ENCODE data around the gene C1orf232. TPM values are rescaled to one million over a fixed set of nuclear protein-coding genes. Genes with fewer than 3 reads are reported as not detected.

C1orf232 gene
- under 1 TPM in 1 of 4 donors, not detected in 3; 0.56 TPM for polyA plus RNA-seq (ENCODE audit: insufficient read length in 4 of 4)

- no peak for DNase-seq (ENCODE audit: low read depth in 4 of 4, low spot score in 3 of 4)
These were observed at the start of gene C1orf232 for GRCh38 chr1:26168410-26169197. TSS of gene C1orf232 (minus strand) at chr1:26168963. CDS start at chr1:26168499, 464 bp downstream.

- no peak for DNase-seq (ENCODE audit: low read depth in 4 of 4, low spot score in 3 of 4)
These were observed 46.5 kb upstream of the C1orf232 start for GRCh38 chr1:26215246-26215645.

- no peak for DNase-seq (ENCODE audit: low read depth in 4 of 4, low spot score in 3 of 4)
These were observed 44.7 kb upstream of the C1orf232 start for GRCh38 chr1:26213335-26213905.

GRCh38 chr1:26212726-26213125 lies 44.0 kb upstream of the C1orf232 start:
- no peak for DNase-seq (ENCODE audit: low read depth in 4 of 4, low spot score in 3 of 4)

GRCh38 chr1:26210147-26210870 lies 41.5 kb upstream of the C1orf232 start:
- no peak for DNase-seq (ENCODE audit: low read depth in 4 of 4, low spot score in 3 of 4)

- no peak for DNase-seq (ENCODE audit: low read depth in 4 of 4, low spot score in 3 of 4)
These were observed 35.0 kb upstream of the C1orf232 start for GRCh38 chr1:26203642-26204318.

- no peak for DNase-seq (ENCODE audit: low read depth in 4 of 4, low spot score in 3 of 4)
These were observed 31.6 kb upstream of the C1orf232 start for GRCh38 chr1:26200413-26200812.

- no peak for DNase-seq (ENCODE audit: low read depth in 4 of 4, low spot score in 3 of 4)
These were observed 29.1 kb upstream of the C1orf232 start for GRCh38 chr1:26197813-26198212.

GRCh38 chr1:26197301-26197700 lies 28.5 kb upstream of the C1orf232 start:
- DNase-seq (ENCODE audit: low read depth in 4 of 4, low spot score in 3 of 4), result no peak

GRCh38 chr1:26195805-26196204 lies 27.0 kb upstream of the C1orf232 start:
- DNase-seq (ENCODE audit: low read depth in 4 of 4, low spot score in 3 of 4), result no peak

GRCh38 chr1:26191739-26192138 lies 23.0 kb upstream of the C1orf232 start:
- no peak for DNase-seq (ENCODE audit: low read depth in 4 of 4, low spot score in 3 of 4)

GRCh38 chr1:26190373-26190987 lies 21.7 kb upstream of the C1orf232 start, which contains the start of gene CATSPER4:
TSS of gene CATSPER4 (plus strand) at chr1:26190602. CDS start at chr1:26190628, 26 bp downstream.
- no peak for DNase-seq (ENCODE audit: low read depth in 4 of 4, low spot score in 3 of 4)

GRCh38 chr1:26189751-26190275 lies 21.1 kb upstream of the C1orf232 start:
- DNase-seq (ENCODE audit: low read depth in 4 of 4, low spot score in 3 of 4), result no peak

GRCh38 chr1:26189331-26189730 lies 20.6 kb upstream of the C1orf232 start:
- no peak for DNase-seq (ENCODE audit: low read depth in 4 of 4, low spot score in 3 of 4)

- DNase-seq (ENCODE audit: low read depth in 4 of 4, low spot score in 3 of 4), result no peak
These were observed 19.7 kb upstream of the C1orf232 start for GRCh38 chr1:26188477-26188876.

- no peak for DNase-seq (ENCODE audit: low read depth in 4 of 4, low spot score in 3 of 4)
These were observed 19.1 kb upstream of the C1orf232 start for GRCh38 chr1:26187882-26188281.

GRCh38 chr1:26184883-26185282 lies 16.1 kb upstream of the C1orf232 start:
- no peak for DNase-seq (ENCODE audit: low read depth in 4 of 4, low spot score in 3 of 4)

- DNase-seq (ENCODE audit: low read depth in 4 of 4, low spot score in 3 of 4), result no peak
These were observed 15.3 kb upstream of the C1orf232 start for GRCh38 chr1:26184086-26184485.

GRCh38 chr1:26182383-26182696 lies 13.6 kb upstream of the C1orf232 start:
- DNase-seq (ENCODE audit: low read depth in 4 of 4, low spot score in 3 of 4), result no peak

Data from left renal pelvis (tissue), 4 donors.